GM12892 (cell line): ENCODE data around the gene LDLRAD4.

Source experiments
- POLR2A ChIP-seq: IDR thresholded peaks from 2 replicates; pipeline ENCODE4 v1.6.1; 2011; ENCODE audit warnings: low read depth, low read length, control low read depth
- POLR2AphosphoS5 ChIP-seq: IDR thresholded peaks from 2 replicates; pipeline ENCODE4 v1.6.1; 2011; ENCODE audit warnings: low read depth, low read length, control low read depth

DNA sequence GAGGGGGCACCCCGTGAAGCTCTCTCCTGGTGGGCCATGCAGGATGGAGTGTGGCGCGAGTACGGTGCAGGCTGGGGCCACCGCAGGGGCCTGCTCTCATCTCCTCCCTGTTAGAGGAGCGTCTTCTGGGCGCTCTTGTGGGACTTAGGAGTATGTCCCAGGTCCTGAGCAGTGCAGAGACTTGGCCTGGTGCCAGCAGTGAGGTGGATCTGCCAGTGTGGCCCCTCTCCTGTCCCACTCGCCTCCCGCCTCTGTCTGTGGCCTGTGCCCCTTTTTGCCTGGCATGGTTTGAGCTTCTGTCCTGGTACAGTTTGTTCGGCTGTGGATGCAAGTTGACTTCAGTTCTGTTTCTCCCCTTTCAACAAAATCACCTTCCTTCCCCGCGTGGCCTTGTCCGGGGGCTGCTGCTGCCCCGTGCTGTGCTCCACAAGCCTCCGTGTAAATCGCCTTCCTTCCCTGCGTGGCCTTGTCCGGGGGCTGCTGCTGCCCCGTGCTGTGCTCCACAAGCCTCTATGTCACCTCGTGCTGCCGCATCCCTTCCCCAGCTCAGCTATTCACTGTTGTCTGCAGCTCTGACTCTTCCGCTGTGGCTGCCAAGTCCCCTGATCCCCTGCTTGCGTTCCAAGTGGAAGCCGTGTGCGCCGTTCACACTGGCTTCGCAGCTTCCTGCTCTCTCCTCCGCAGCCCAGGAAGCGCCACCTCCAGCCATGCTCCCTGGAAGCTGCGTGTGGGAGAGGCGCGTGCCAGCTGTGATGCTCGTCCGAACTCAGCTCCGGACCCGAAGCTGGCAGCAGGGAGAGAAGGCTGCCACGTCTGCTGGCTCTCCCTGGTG, 13.7 kb downstream of the LDLRAD4 start:
- no peak for TF ChIP-seq POLR2A
- TF ChIP-seq POLR2AphosphoS5, result no peak
